GM19023 (cell line): Measurements from ENCODE around the gene C3orf62.
"Not testable (repeated sequence)": the region's sequence is repeated elsewhere in the genome, so short reads cannot be mapped to it uniquely, and the experiment has no call there.

Experiments
- ATAC-seq: cut with Tn5 transposase; IDR thresholded peaks from one replicate; pipeline ENCODE4 v1.9.1; 2021; ENCODE audit warnings: mild to moderate bottlenecking, moderate library complexity; ENCODE audit not compliant: unreplicated experiment

Gene C3orf62

DNA sequence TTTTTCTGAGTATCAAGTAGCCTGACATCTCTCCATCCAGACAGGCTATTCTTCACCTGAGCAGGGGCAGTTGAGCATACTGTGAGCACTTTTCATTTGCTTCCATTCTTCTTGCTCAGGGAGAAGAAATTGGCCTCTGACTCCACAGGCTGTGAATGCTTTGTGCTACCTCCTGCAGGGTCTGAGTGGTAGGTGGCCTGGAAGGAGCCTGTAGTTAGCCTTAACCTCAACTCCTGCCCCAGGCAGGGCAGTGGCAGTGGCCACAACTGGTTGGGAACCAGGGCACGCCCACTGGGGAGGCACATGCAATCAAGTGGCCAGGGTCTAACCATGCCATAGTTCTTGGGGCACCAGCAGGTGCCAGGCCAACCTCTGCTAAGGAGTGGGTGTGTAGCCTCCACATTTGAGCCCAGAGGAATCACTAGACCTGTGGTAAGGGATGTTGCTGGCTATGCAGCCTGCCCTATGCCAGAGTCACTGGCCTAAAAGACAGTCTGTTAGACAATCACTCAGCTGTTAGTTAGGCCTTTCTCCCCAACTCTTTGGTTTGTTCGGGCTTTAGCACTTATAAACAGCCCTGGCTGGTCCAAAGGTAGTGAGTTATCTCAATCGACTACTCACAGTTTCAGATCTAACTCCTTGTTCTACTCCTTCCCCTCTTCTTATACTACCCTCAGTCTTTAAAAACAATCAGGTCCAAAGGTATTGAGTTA, 7.4 kb downstream of the C3orf62 start:
- ATAC-seq, result no peak

GRCh38 chr3:49266410-49267095, 10.5 kb downstream of the C3orf62 start:
- ATAC-seq, result no peak

GRCh38 chr3:49265661-49266386, 11.2 kb downstream of the C3orf62 start:
- ATAC-seq, result no peak

- ATAC-seq, result no peak
Measured at GRCh38 chr3:49263159-49263889, 13.7 kb downstream of the C3orf62 start.

GRCh38 chr3:49260806-49261324, 16.2 kb downstream of the C3orf62 start:
- ATAC-seq, result no peak

DNA sequence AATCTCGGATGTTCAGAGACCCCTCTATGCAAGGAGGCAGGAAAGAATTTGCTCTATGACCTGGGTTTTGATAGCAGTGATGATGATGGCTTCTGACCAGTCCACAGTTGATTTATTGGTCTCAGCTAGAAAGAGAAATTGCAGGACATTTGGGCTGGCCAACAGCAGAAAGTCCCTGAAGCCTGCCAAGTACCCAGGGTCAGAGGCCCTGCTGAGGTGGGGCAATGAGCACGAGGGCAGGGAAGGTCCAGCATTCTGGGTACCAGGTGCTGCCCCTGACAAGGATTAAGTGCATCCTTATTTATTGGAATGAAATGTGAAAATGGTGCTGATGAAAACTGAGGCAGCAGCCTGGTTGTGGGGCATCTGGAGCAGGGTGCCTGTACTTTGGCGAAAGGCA, 19.8 kb downstream of the C3orf62 start:
- no peak for ATAC-seq

DNA sequence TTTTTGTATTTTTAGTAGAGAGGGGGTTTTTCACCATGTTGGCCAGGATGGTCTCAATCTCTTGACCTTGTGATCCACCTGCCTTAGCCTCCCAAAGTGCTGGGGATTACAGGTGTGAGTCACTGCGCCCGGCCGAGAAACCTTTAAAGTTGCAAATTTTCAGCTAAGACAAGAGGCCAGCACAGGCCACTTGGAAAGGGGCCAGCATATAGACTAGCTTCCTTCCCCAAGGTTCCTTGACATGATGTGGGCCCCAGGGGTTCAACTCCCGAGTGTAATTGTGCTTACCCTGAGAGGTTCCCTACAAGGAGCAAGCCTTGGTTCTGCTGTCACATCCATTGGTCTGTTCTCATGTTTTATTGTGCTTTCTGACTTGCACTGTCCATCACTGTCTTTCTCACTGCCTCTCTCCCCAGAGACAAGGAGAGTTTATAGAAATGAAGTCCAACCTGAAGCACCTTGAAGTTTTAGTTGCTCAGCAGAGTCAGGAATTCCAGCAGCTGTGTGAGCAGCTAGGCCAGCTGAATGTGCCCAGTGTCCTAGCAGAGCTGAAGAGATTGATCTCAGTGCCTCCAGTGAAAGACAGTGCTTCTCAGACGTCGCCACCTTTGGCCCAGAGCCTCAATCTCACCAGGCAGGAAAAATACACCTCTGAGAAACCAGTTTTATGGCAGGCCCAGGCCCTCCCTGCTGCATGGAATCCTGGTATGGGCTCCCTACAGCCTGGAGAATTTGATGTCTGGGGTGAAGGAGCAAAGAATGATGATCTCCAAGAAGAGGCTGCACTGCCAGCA, 21.1 kb downstream of the C3orf62 start:
- no peak for ATAC-seq

- no peak for ATAC-seq
Measured at GRCh38 chr3:49255112-49255511, 21.9 kb downstream of the C3orf62 start.

GRCh38 chr3:49253512-49253911, 23.5 kb downstream of the C3orf62 start:
- no peak for ATAC-seq

DNA sequence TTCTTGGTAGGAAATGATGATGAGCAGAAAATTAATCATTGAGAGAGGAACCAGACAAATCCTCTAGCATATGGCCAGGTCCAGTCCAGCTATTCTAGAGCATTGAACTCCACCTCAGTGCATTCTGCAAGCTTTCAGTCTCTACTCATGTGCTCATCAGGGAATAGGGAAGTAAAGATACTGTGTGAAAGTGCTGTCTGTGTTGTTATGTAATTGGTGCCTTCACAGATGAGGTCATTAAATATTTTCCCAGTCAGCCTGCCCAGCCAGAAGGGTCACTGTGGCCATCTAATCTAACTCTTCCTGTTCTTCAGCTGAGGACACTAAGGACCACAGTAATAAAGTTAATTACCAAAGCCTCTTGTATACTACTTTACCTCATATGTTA, 28.2 kb downstream of the C3orf62 start:
- no peak for ATAC-seq

DNA sequence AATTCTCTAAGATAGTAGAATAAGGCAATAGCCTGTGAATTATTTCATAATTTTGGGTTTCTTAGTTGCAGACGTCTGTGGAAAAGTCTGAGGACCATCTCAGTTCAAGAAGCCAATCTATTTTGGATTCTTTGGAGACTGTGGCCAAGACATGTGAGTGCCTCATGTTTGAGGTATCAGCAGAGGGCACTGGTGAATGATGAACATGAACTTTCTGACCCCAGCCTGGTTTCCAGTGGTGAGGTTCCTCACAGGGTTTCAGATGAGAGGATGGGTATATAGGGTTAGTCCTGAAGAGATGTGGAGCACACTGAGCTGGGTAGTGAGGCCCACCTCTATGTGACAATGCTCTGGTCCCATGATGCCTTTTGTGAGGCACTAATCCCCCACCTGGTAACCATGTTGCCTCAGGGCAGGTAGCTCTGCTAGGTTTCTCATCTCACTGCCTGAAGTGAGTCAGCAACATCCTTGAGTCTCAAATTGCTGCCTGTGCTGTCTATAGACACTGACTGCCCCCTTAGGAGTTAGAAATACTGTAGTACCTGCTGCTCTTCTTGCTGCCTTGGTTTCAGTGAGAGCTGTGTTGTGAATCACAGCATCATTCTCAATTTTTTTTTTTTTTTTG, 32.3 kb downstream of the C3orf62 start:
- ATAC-seq, result no peak

- ATAC-seq, result not testable (repeated sequence)
Measured at GRCh38 chr3:49240091-49240490, 36.9 kb downstream of the C3orf62 start.

- no peak for ATAC-seq
Measured at GRCh38 chr3:49238274-49239127, 38.5 kb downstream of the C3orf62 start.

GRCh38 chr3:49237344-49237743, 39.7 kb downstream of the C3orf62 start:
- no peak for ATAC-seq

DNA sequence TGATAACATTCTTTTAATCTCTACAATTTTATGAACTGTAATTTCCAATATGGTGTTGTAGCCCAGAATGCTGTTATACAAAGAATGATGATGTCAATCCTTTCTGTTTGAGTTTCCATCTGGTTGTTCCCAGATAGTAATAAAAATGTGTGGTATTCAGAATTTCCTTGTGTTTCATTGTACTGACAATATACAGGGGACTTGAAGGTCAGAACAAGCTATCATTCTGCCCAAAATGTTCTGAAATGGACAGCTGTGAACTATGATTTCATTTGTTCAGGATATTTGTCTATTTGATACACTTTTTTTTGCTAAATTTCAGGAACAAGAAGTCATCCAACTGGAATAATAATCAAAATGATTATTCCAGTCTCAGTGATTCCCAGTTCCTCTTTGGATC, 40.8 kb downstream of the C3orf62 start:
- no peak for ATAC-seq

GRCh38 chr3:49228817-49229216, 48.2 kb downstream of the C3orf62 start:
- ATAC-seq, result not testable (repeated sequence)

DNA sequence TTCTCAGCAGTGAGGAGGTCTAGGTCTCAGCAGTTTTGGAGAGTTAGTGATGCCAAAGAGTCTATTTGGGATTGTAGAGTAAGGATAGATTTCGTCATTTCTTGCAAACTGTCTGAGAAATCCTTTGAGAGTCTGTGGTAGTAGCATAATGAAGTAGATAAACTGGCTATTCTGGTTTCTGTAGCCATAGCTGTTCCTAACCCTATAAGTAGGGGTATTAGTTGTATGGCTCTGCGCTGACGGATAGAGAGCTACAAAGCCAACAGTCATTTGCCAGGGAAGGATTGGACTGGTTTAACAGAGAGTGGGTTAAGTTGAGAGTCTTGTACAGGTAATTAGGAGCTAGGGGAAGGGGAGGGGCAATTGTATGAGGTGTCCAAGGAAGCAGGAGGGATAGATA, 55.0 kb downstream of the C3orf62 start:
- no peak for ATAC-seq

DNA sequence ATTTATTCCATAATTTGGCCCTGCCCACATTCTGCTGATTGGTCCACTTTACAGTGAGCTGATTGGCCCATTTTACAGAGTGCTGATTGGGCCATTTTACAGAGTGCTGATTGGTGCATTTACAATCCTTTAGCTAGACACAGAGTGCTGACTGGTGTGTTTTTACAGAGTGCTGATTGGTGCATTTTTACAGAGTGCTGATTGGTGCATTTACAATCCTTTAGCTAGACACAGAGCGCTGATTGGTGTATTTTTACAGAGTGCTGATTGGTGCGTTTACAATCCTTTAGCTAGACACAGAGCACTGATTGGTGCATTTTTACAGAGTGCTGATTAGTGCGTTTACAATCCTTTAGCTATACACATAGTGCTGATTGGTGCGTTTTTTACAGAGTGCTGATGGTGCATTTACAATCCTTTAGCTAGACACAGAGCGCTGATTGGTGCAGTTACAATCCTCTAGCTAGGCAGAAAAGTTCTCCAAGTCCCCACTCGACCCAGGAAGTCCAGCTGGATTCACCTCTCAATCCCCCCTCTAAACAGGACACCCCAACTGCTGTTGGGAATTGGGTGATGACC, 56.0 kb downstream of the C3orf62 start:
- not testable (repeated sequence) for ATAC-seq
